H9 (cell line): ENCODE results near the gene CD48. TPM values are rescaled to one million over a fixed set of nuclear protein-coding genes. Genes with fewer than 3 reads are reported as not detected.

Experiments used
- DNase-seq: peaks from one replicate; pipeline ENCODE4 v3.0.0-alpha.2; 2017
- H2AFZ ChIP-seq: one replicate; pipeline ENCODE4 v1.6.1; 2013; ENCODE audit warnings: mild to moderate bottlenecking, low read length, control low read depth, moderate library complexity
- H2AK5ac ChIP-seq: 2 replicates; pipeline ENCODE4 v1.6.1; 2013; ENCODE audit warnings: low read length, control low read depth, mixed read lengths; ENCODE audit not compliant: insufficient read length
- H2BK120ac ChIP-seq: one replicate; pipeline ENCODE4 v1.6.1; 2013; ENCODE audit warnings: low read depth, mild to moderate bottlenecking, low read length, control low read depth, inconsistent platforms; ENCODE audit not compliant: poor library complexity, severe bottlenecking
- H2BK12ac ChIP-seq: 2 replicates; pipeline ENCODE4 v1.6.1; 2013; ENCODE audit warnings: low read length, control low read depth, mixed read lengths, low read depth; ENCODE audit not compliant: insufficient read length
- H2BK15ac ChIP-seq: 2 replicates; pipeline ENCODE4 v1.6.1; 2013; ENCODE audit warnings: low read depth, low read length, control low read depth
- H2BK20ac ChIP-seq: one replicate; pipeline ENCODE4 v1.6.1; 2013; ENCODE audit warnings: low read depth, mild to moderate bottlenecking, low read length, control low read depth, inconsistent platforms; ENCODE audit not compliant: poor library complexity, severe bottlenecking
- H2BK5ac ChIP-seq: 2 replicates; pipeline ENCODE4 v1.6.1; 2013; ENCODE audit warnings: low read length, control low read depth, mixed read lengths; ENCODE audit not compliant: insufficient read length
- H3K14ac ChIP-seq: 2 replicates; pipeline ENCODE4 v1.6.1; 2013; ENCODE audit warnings: low read length, control low read depth; ENCODE audit not compliant: insufficient read depth
- H3K18ac ChIP-seq: 2 replicates; pipeline ENCODE4 v1.6.1; 2013; ENCODE audit warnings: low read depth, mild to moderate bottlenecking, mixed read lengths, low read length, control low read depth; ENCODE audit not compliant: insufficient read length
- H3K23ac ChIP-seq: 2 replicates; pipeline ENCODE4 v1.6.1; 2013; ENCODE audit warnings: low read length, control low read depth, mixed read lengths, low read depth; ENCODE audit not compliant: insufficient read length
- H3K23me2 ChIP-seq: 2 replicates; pipeline ENCODE4 v1.6.1; 2013; ENCODE audit warnings: low read depth, mild to moderate bottlenecking, mixed read lengths, low read length, control low read depth; ENCODE audit not compliant: insufficient read length, poor library complexity, severe bottlenecking
- H3K27ac ChIP-seq: 2 replicates; pipeline ENCODE4 v1.5.1; 2013; ENCODE audit warnings: low read length, control low read depth, mixed read lengths, low read depth; ENCODE audit not compliant: insufficient read length
- H3K27me3 ChIP-seq: 2 replicates; pipeline ENCODE4 v1.6.1; 2013; ENCODE audit warnings: low read length, control low read depth, inconsistent platforms; ENCODE audit not compliant: insufficient read depth
- H3K4ac ChIP-seq: 2 replicates; pipeline ENCODE4 v1.6.1; 2013; ENCODE audit warnings: low read depth, mild to moderate bottlenecking, control low read depth, inconsistent platforms, low read length, moderate library complexity
- H3K4me1 ChIP-seq: 2 replicates; pipeline ENCODE4 v1.6.1; 2013; ENCODE audit warnings: low read length, control low read depth, inconsistent platforms; ENCODE audit not compliant: insufficient read depth
- H3K4me2 ChIP-seq: 2 replicates; pipeline ENCODE4 v1.6.1; 2013; ENCODE audit warnings: low read length, control low read depth, mixed read lengths; ENCODE audit not compliant: insufficient read length, insufficient read depth
- H3K56ac ChIP-seq: 2 replicates; pipeline ENCODE4 v1.6.1; 2013; ENCODE audit warnings: low read depth, mild to moderate bottlenecking, mixed read lengths, low read length, control low read depth; ENCODE audit not compliant: insufficient read length
- H3K79me1 ChIP-seq: 2 replicates; pipeline ENCODE4 v1.6.1; 2013; ENCODE audit warnings: low read depth, mild to moderate bottlenecking, moderate library complexity, low read length, control low read depth, inconsistent platforms; ENCODE audit not compliant: insufficient read depth, poor library complexity, severe bottlenecking
- H3K79me2 ChIP-seq: 2 replicates; pipeline ENCODE4 v1.6.1; 2013; ENCODE audit warnings: low read length, control low read depth, inconsistent platforms; ENCODE audit not compliant: insufficient read depth
- H3K9ac ChIP-seq: 2 replicates; pipeline ENCODE4 v1.6.1; 2013; ENCODE audit warnings: low read length, control low read depth, mixed read lengths; ENCODE audit not compliant: insufficient read length; ENCODE audit errors: extremely low read depth
- H3K9me3 ChIP-seq: one replicate; pipeline ENCODE4 v1.6.1; 2013; ENCODE audit warnings: low read depth, low read length, inconsistent platforms; ENCODE audit not compliant: control insufficient read depth
- H3T11ph ChIP-seq: one replicate; pipeline ENCODE4 v1.6.1; 2013; ENCODE audit warnings: mild to moderate bottlenecking, low read length, control low read depth, inconsistent platforms
- H4K20me1 ChIP-seq: one replicate; pipeline ENCODE4 v1.6.1; 2013; ENCODE audit not compliant: control insufficient read depth, insufficient read length, insufficient read depth
- H4K5ac ChIP-seq: 2 replicates; pipeline ENCODE4 v1.6.1; 2013; ENCODE audit warnings: low read depth, mild to moderate bottlenecking, mixed read lengths, low read length, control low read depth; ENCODE audit not compliant: insufficient read length
- H4K8ac ChIP-seq: replicated peaks from 2 replicates; pipeline ENCODE4 v1.6.1; 2013; ENCODE audit warnings: low read length, control low read depth, mixed read lengths, low read depth; ENCODE audit not compliant: insufficient read length
- H4K91ac ChIP-seq: 2 replicates; pipeline ENCODE4 v1.6.1; 2013; ENCODE audit warnings: low read depth, mild to moderate bottlenecking, moderate library complexity, mixed read lengths, low read length, control low read depth; ENCODE audit not compliant: insufficient read length
- H3K27ac Mint-ChIP-seq, 3 experiments: 2 replicates in 2 of 3; 3 replicates in 1 of 3; pipeline ENCODE4 v1.8.0; 2020 to 2021; ENCODE audit warnings: mixed read lengths in 3 of 3, mild to moderate bottlenecking in 1 of 3, moderate library complexity in 1 of 3
- H3K27me3 Mint-ChIP-seq: 2 replicates; pipeline ENCODE4 v1.8.0; 2021; ENCODE audit warnings: low read depth, mild to moderate bottlenecking, moderate library complexity, mixed read lengths
- H3K36me3 Mint-ChIP-seq, 3 experiments: 2 replicates in 2 of 3; 3 replicates in 1 of 3; pipeline ENCODE4 v1.8.0; 2020 to 2021; ENCODE audit warnings: low read depth in 3 of 3, mixed read lengths in 3 of 3; ENCODE audit not compliant: insufficient read depth in 1 of 3
- H3K4me1 Mint-ChIP-seq, 2 experiments: 2 replicates each; pipeline ENCODE4 v1.8.0; 2020; ENCODE audit warnings: mixed read lengths in 2 of 2
- H3K4me3 Mint-ChIP-seq, 2 experiments: 2 replicates in 1 of 2; 3 replicates in 1 of 2; pipeline ENCODE4 v1.8.0; 2020 to 2021; ENCODE audit warnings: mild to moderate bottlenecking in 2 of 2, mixed read lengths in 2 of 2, moderate library complexity in 1 of 2
- H3K9me3 Mint-ChIP-seq, 2 experiments: 2 replicates in 1 of 2; 3 replicates in 1 of 2; pipeline ENCODE4 v1.8.0; 2020; ENCODE audit warnings: mild to moderate bottlenecking in 2 of 2, mixed read lengths in 2 of 2, moderate library complexity in 1 of 2
- CTCF ChIP-seq: fragments of 200-600 bp; sonication (generic); conservative IDR thresholded peaks from 3 replicates; pipeline ENCODE4 v1.8.0; 2021; ENCODE audit warnings: antibody characterized with exemption, mild to moderate bottlenecking
- WGBS: extraction: QIAGEN DNeasy Blood & Tissue Kit; methylation state at CpG from one replicate; pipeline ENCODE4 v1.1.7; 2013; ENCODE audit warnings: missing lambda C conversion rate, low lambda C conversion rate, mixed read lengths; ENCODE audit not compliant: insufficient read length; ENCODE audit errors: extremely low coverage; 5-methylcytosine and 5-hydroxymethylcytosine counted together
- total RNA-seq: library from RNA; stranded (reverse); gene quantifications from 2 replicates; pipeline ENCODE4 v1.2.1, GENCODE V29; 2021

CD48 gene
- total RNA-seq, 1 experiment from 2014 or later, result not detected

GRCh38 chr1:160755461-160755860 lies 43.8 kb upstream of the CD48 start:
- Histone ChIP-seq H3K4me1 (no peaks in the 10 kb centered on the region), H4K5ac (no peak overlapping the region), H2AK5ac (no peak overlapping the region), H3K18ac (no peak overlapping the region), H3K27me3 (no peaks in the 10 kb centered on the region), H3K23me2 (no peaks in the 10 kb centered on the region), H2BK120ac (no peak overlapping the region), H2AFZ (no peak overlapping the region), H3K4ac (no peak overlapping the region), H3K4me2 (no peak overlapping the region), H4K91ac (no peak overlapping the region), H3K14ac (no peak overlapping the region), H3K9me3 (no peaks in the 10 kb centered on the region), H3T11ph (no peak overlapping the region), H3K9ac (no peak overlapping the region), H3K79me2 (no peaks in the 10 kb centered on the region), H3K27ac (no peak overlapping the region), H2BK12ac (no peak overlapping the region), H3K56ac (no peak overlapping the region), H4K8ac (no peak overlapping the region), H4K20me1 (no peaks in the 10 kb centered on the region), H3K79me1 (no peaks in the 10 kb centered on the region), H2BK5ac (no peak overlapping the region), H2BK15ac (no peak overlapping the region), H2BK20ac (no peak overlapping the region), H3K23ac (no peak overlapping the region)
- H3K4me1 Mint-ChIP-seq, result no peaks in the 10 kb centered on the region
- no peaks in the 10 kb centered on the region for H3K36me3 Mint-ChIP-seq
- no CpG with 5 or more reads among the region's 2 CpGs for WGBS
- H3K9me3 Mint-ChIP-seq, result no peaks in the 10 kb centered on the region
- peaks cover 3% of the 10 kb centered on the region; the same call in 1 of the 2 replicates for H3K27me3 Mint-ChIP-seq
- no peak overlapping the region for H3K4me3 Mint-ChIP-seq
- H3K27ac Mint-ChIP-seq, result no peak overlapping the region
- TF ChIP-seq CTCF, result no peak
- DNase-seq, result no peak
